K562 (cell line): Measurements from ENCODE around the gene RNF114. TPM values are rescaled to one million over a fixed set of nuclear protein-coding genes. Genes with fewer than 3 reads are reported as not detected.
A peak's percentile ranks its signal among the peaks of the same experiment; 100 is the strongest.

Source experiments
- ATAC-seq: fragments of 200-7000 bp; cut with Tn5 transposase; 3 replicates; pipeline ENCODE4 v1.9.1; 2020; ENCODE audit warnings: moderate library complexity
- BruUV-seq: library from RNA; stranded (reverse); fragments of 400-500 nt; replicated peaks from 2 replicates; lab custom pipeline; 2021; lab: Mats Ljungman, UMichigan
- CTCF ChIA-PET: fragments of 300-600 bp; formaldehyde crosslinking; extraction: SDS; loops from one replicate; lab custom pipeline; 2021; ENCODE audit warnings: low intra/inter-chr PET ratio; lab: Yijun Ruan, JAX
- POLR2A ChIA-PET: fragments of 300-600, 350-650 bp; sonication (Branson Sonifier 250); formaldehyde crosslinking; extraction: SDS; loops from one replicate; lab custom pipeline; 2021; ENCODE audit warnings: antibody characterized with exemption, inconsistent platforms; lab: Yijun Ruan, JAX
- DNase-seq, 4 experiments: peaks; one replicate each; pipeline versions ENCODE4 v3.0.0 to v3.0.0-alpha.2; 2011 to 2018; ENCODE audit warnings: low spot score in 3 of 4, mixed read lengths in 3 of 4; ENCODE audit errors: extremely low read depth in 1 of 4
- FAIRE-seq: peaks from 2 replicates; lab custom pipeline; 2011; peaks lifted over from hg19 to GRCh38; lab: Jason Lieb, UNC
- H2AFZ ChIP-seq: 2 replicates; pipeline ENCODE4 v1.6.0; 2011; ENCODE audit warnings: low read depth, low read length, control low read depth, inconsistent platforms
- H3K27ac ChIP-seq: fragments of 200-600 bp; 3 replicates; pipeline ENCODE4 v1.8.0; 2011; ENCODE audit warnings: low read depth, mild to moderate bottlenecking, control low read depth, inconsistent platforms, low read length, moderate library complexity, mixed read lengths; ENCODE audit errors: extremely low read depth
- H3K27me3 ChIP-seq, 2 experiments: fragments of 300-600 bp in 1 of 2; 2 replicates in 1 of 2; 3 replicates in 1 of 2; pipeline versions ENCODE4 v1.6.0 to v1.8.0; 2011; ENCODE audit warnings: inconsistent platforms in 2 of 2, low read length in 2 of 2, mild to moderate bottlenecking in 1 of 2, mixed read lengths in 1 of 2, moderate library complexity in 1 of 2; ENCODE audit not compliant: control insufficient read depth in 2 of 2, insufficient read depth in 2 of 2
- H3K36me3 ChIP-seq: fragments of 300-600 bp; 3 replicates; pipeline ENCODE4 v1.8.0; 2011; ENCODE audit warnings: mild to moderate bottlenecking, low read length, inconsistent platforms; ENCODE audit not compliant: control insufficient read depth, insufficient read depth
- H3K4me1 ChIP-seq, 2 experiments: fragments of 200-600 bp in 1 of 2; replicated peaks in 1 of 2; 2 replicates in 1 of 2; 3 replicates in 1 of 2; pipeline versions ENCODE4 v1.5.1 to v1.8.0; 2011; ENCODE audit warnings: inconsistent platforms in 2 of 2, low read length in 2 of 2, mild to moderate bottlenecking in 1 of 2, mixed read lengths in 1 of 2, moderate library complexity in 1 of 2; ENCODE audit not compliant: control insufficient read depth in 2 of 2, insufficient read depth in 2 of 2
- H3K4me2 ChIP-seq: 2 replicates; pipeline ENCODE4 v1.6.1; 2011; ENCODE audit warnings: low read length, control low read depth, inconsistent platforms, mixed read lengths; ENCODE audit not compliant: insufficient read depth
- H3K4me3 ChIP-seq: fragments of 200-600 bp; sonication (generic), shearing (Covaris generic); 2 replicates; pipeline ENCODE4 v1.5.1; 2016; ENCODE audit warnings: control low read depth, inconsistent platforms
- H3K79me2 ChIP-seq: fragments of 200-600 bp; 3 replicates; pipeline ENCODE4 v1.8.0; 2011; ENCODE audit warnings: low read length, inconsistent platforms; ENCODE audit not compliant: control insufficient read depth, insufficient read depth
- H3K9ac ChIP-seq, 2 experiments: 2 replicates each; pipeline versions ENCODE4 v1.6.0 to v1.6.1; 2011; ENCODE audit warnings: low read depth in 2 of 2, low read length in 2 of 2, control low read depth in 1 of 2, inconsistent platforms in 1 of 2, mild to moderate bottlenecking in 1 of 2, mixed read lengths in 1 of 2; ENCODE audit not compliant: insufficient read depth in 1 of 2
- H3K9me1 ChIP-seq: one replicate; pipeline ENCODE4 v1.6.0; 2011; ENCODE audit warnings: inconsistent platforms, mild to moderate bottlenecking, low read length, moderate library complexity; ENCODE audit not compliant: control insufficient read depth, insufficient read depth
- H3K9me3 ChIP-seq: replicated peaks from 2 replicates; pipeline ENCODE4 v1.5.1; 2011; ENCODE audit warnings: low read depth, low read length, inconsistent platforms; ENCODE audit not compliant: control insufficient read depth, insufficient read depth
- H4K20me1 ChIP-seq: replicated peaks from 2 replicates; pipeline ENCODE4 v1.6.1; 2011; ENCODE audit warnings: low read length, inconsistent platforms, mixed read lengths; ENCODE audit not compliant: control insufficient read depth, insufficient read depth
- POLR2AphosphoS2 ChIP-seq: IDR thresholded peaks from 2 replicates; pipeline ENCODE4 v1.6.1; 2012; ENCODE audit warnings: low read length, improper control_type of control experiment
- ZNF146 ChIP-seq: IDR thresholded peaks from one replicate; pipeline ENCODE4 v1.6.1; 2018; ENCODE audit warnings: missing compliant biosample characterization; ENCODE audit not compliant: unreplicated experiment
- WGBS: fragments of 100-300 bp; shearing (Covaris generic); methylation state at CpG from one replicate; pipeline ENCODE4 v1.1.6; 2016; ENCODE audit warnings: low coverage, mixed read lengths; ENCODE audit not compliant: insufficient coverage; ENCODE audit errors: missing lambda C conversion rate; 5-methylcytosine and 5-hydroxymethylcytosine counted together
- in situ Hi-C: fragments of 300-500 bp; cut with MboI; formaldehyde crosslinking; loops from 4 replicates; pipeline ENCODE4 v1.15.0; 2018; ENCODE audit warnings: inconsistent platforms, mixed read lengths
- intact Hi-C: fragments of 100-400 bp; cut with micrococcal nuclease; formaldehyde crosslinking; loops from 2 replicates; pipeline ENCODE4 v1.14.2; 2022
- polyA plus RNA-seq, 8 experiments: library from polyadenylated mRNA; depleted of rRNA in 4 of 8; stranded (reverse) in 5 of 8; unstranded in 3 of 8; fragments of >200 nt; fragmentation: Nextera tagmentation in 2 of 8; fragmentation: Illumina TruSeq in 1 of 8; extraction: Ambion mirVana in 2 of 8; extraction: Trizol in 1 of 8; gene quantifications; 2 replicates each; pipeline versions ENCODE4 v1.2.1 to v1.2.3, GENCODE V29; 2011 to 2014; ENCODE audit warnings: inconsistent platforms in 1 of 8, missing spikeins in 1 of 8
- total RNA-seq, 7 experiments: library from RNA; depleted of rRNA in 6 of 7; stranded (reverse); fragments of >200 nt in 6 of 7; fragmentation: Illumina TruSeq in 2 of 7; extraction: Trizol in 2 of 7; gene quantifications; 2 replicates each; pipeline versions ENCODE4 v1.2.1 to v1.2.3, GENCODE V29; 2011 to 2021; ENCODE audit warnings: low replicate concordance in 1 of 7

RNF114 gene
- total and polyA plus RNA-seq, 9 of the 15 experiments (the other 6 are each of a cell fraction or from before 2014, with no cell fraction given): 38.6 to 111 (median 62.6) TPM

GRCh38 chr20:49980140-49981008 is 44.2 kb downstream of the RNF114 start:
- DNase-seq: no peak
- intact Hi-C loops: loop anchor here (10.0 kb wide), 1 partner anchor 484 kb away; no protein-coding TSS in a partner anchor
- H3K9me3 ChIP-seq: no peaks in the 10 kb centered on the region
- no peak overlapping the region for H3K4me3 ChIP-seq
- H3K4me1 ChIP-seq: peaks cover 55 to 58% of the 10 kb centered on the region in 2 experiments
- BruUV-seq: no TSS peak
- peak overlapping the region; percentile 98 for H2AFZ ChIP-seq
- no peak overlapping the region for H3K4me2 ChIP-seq
- in situ Hi-C loops: loop anchor here (5.0 kb wide), 2 partner anchors 92 to 187 kb away; no protein-coding TSS in a partner anchor
- H3K9ac ChIP-seq: peak overlapping the region in 1 of 2 experiments; percentile 92; a peak in 1 of 4 replicates
- no peaks in the 10 kb centered on the region; the same call in 1 of the 2 replicates for H4K20me1 ChIP-seq
- peaks cover 18% of the 10 kb centered on the region; the same call in 2 of the 3 replicates for H3K36me3 ChIP-seq
- WGBS: 81% methylated on average over 10 of the region's 11 CpGs
- peaks cover 26% of the 10 kb centered on the region for H3K79me2 ChIP-seq
- no peak for FAIRE-seq
- ChIA-PET CTCF (interaction anchor here (1.9 to 8.4 kb wide), 3 partner anchors 90 to 189 kb away, joined by 13 to 100 read pairs (median 18); no protein-coding TSS in a partner anchor), POLR2A (interaction anchor here (0.7 to 1.1 kb wide), 4 partner anchors 91 to 624 kb away, joined by 3 to 5 read pairs (median 3); no protein-coding TSS in a partner anchor)
- peak overlapping the region; percentile 34; the same call in 1 of the 3 replicates for H3K27ac ChIP-seq
- no peak for ATAC-seq
- TF ChIP-seq POLR2AphosphoS2 (no peak), ZNF146 (CRISPR knock-in tag) (peak; percentile 59)
- H3K27me3 ChIP-seq: no peaks in the 10 kb centered on the region
- no peaks in the 10 kb centered on the region for H3K9me1 ChIP-seq
